ENCODE results near the gene MYO16. TPM values are rescaled to one million over a fixed set of nuclear protein-coding genes. Genes with fewer than 3 reads are reported as not detected.

The MYO16 gene
- total and polyA plus RNA-seq, 8 donors: 1.1 to 2.5 (median 1.7) TPM

GRCh38 chr13:108632649-108633167 lies 3.3 kb downstream of the MYO16 start:
- Histone ChIP-seq H3K36me3 (no peaks in the 10 kb centered on the region), H3K4me3 (no peak overlapping the region), H3K4me1 (no peaks in the 10 kb centered on the region), H3K27me3 (no peaks in the 10 kb centered on the region), H3K9me3 (no peaks in the 10 kb centered on the region), H3K27ac (no peak overlapping the region)
- no peak for TF ChIP-seq CTCF (IDR thresholded peaks at IDR 0.05)
- no peak for DNase-seq
- intact Hi-C loops (cut with DNase I): no loop called here
- no peak for ATAC-seq

GRCh38 chr13:108638901-108639300 lies 9.5 kb downstream of the MYO16 start:
- DNase-seq (no peak), ATAC-seq (no peak)
- H3K27me3 ChIP-seq: no peaks in the 10 kb centered on the region
- no peaks in the 10 kb centered on the region for H3K36me3 ChIP-seq
- H3K4me3 ChIP-seq: no peak overlapping the region
- no peaks in the 10 kb centered on the region for H3K4me1 ChIP-seq
- no peak for TF ChIP-seq CTCF (IDR thresholded peaks at IDR 0.05)
- intact Hi-C loops (cut with DNase I): no loop called here
- no peak overlapping the region for H3K27ac ChIP-seq
- H3K9me3 ChIP-seq: no peaks in the 10 kb centered on the region

- Histone ChIP-seq H3K27ac (no peak overlapping the region), H3K36me3 (no peaks in the 10 kb centered on the region), H3K27me3 (no peaks in the 10 kb centered on the region), H3K4me3 (no peak overlapping the region), H3K9me3 (peaks cover 0 to 17% of the 10 kb centered on the region in 2 donors), H3K4me1 (no peaks in the 10 kb centered on the region)
- intact Hi-C loops (cut with DNase I): no loop called here
- TF ChIP-seq CTCF (IDR thresholded peaks at IDR 0.05): no peak
- peak in 1 of 4 donors; percentile 2 for DNase-seq
- ATAC-seq: peak; percentile 81
Observed at GRCh38 chr13:108643646-108644353, 14.4 kb downstream of the MYO16 start.

GRCh38 chr13:108645376-108645775 lies 16.0 kb downstream of the MYO16 start:
- no peaks in the 10 kb centered on the region for H3K36me3 ChIP-seq
- peaks cover 0 to 17% of the 10 kb centered on the region in 2 donors for H3K9me3 ChIP-seq
- H3K27ac ChIP-seq: no peak overlapping the region
- no peaks in the 10 kb centered on the region for H3K27me3 ChIP-seq
- intact Hi-C loops (cut with DNase I): no loop called here
- no peak overlapping the region for H3K4me3 ChIP-seq
- no peak for TF ChIP-seq CTCF (IDR thresholded peaks at IDR 0.05)
- H3K4me1 ChIP-seq: no peaks in the 10 kb centered on the region
- no peak for ATAC-seq
- DNase-seq: no peak

GRCh38 chr13:108650271-108650670 lies 20.9 kb downstream of the MYO16 start:
- ATAC-seq (no peak), DNase-seq (no peak)
- Histone ChIP-seq H3K4me3 (no peak overlapping the region), H3K27me3 (no peaks in the 10 kb centered on the region), H3K4me1 (no peaks in the 10 kb centered on the region), H3K9me3 (peaks cover 0 to 22% of the 10 kb centered on the region in 2 donors), H3K27ac (no peak overlapping the region), H3K36me3 (no peaks in the 10 kb centered on the region)
- intact Hi-C loops (cut with DNase I): no loop called here
- no peak for TF ChIP-seq CTCF (IDR thresholded peaks at IDR 0.05)

Measured in left lung (tissue), 10 donors.